ENCODE data around the gene NMU.

DNA sequence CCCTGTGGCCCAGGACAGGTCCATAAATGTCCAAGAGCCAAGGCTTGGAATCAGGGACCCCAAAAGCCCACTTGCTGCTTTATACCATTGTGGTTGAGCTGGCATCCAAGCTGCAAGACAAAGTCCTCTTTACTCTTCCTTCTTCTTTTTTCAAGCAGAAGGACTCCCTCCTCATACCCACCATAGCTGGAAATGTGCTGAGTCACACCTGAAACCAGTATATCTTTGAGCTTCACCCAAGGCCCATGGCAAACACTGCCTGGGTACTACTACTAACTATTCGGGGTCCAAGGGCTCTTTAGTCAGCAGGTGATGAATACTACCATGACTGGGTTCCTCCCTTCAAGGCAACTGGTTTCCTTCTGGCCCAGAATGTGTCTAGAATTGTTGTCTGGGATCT, 37.3 kb upstream of the NMU start:
- TF ChIP-seq POLR2A (IDR thresholded peaks at IDR 0.05): no peak
- TF ChIP-seq, protein P1, sequence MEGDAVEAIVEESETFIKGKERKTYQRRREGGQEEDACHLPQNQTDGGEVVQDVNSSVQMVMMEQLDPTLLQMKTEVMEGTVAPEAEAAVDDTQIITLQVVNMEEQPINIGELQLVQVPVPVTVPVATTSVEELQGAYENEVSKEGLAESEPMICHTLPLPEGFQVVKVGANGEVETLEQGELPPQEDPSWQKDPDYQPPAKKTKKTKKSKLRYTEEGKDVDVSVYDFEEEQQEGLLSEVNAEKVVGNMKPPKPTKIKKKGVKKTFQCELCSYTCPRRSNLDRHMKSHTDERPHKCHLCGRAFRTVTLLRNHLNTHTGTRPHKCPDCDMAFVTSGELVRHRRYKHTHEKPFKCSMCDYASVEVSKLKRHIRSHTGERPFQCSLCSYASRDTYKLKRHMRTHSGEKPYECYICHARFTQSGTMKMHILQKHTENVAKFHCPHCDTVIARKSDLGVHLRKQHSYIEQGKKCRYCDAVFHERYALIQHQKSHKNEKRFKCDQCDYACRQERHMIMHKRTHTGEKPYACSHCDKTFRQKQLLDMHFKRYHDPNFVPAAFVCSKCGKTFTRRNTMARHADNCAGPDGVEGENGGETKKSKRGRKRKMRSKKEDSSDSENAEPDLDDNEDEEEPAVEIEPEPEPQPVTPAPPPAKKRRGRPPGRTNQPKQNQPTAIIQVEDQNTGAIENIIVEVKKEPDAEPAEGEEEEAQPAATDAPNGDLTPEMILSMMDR (IDR thresholded peaks at IDR 0.05): no peak
- no peak for TF ChIP-seq EP300 (IDR thresholded peaks at IDR 0.05)
